Subcutaneous abdominal adipose tissue (tissue), 5 donors: ENCODE results near the gene PGM2L1.
A peak's percentile ranks its signal among the peaks of the same experiment; 100 is the strongest.

Experiments
- H3K27ac ChIP-seq: one replicate; pipeline ENCODE4 v1.7.0; 2013; ENCODE audit warnings: low read depth, mild to moderate bottlenecking, inconsistent platforms, low read length, moderate library complexity
- H3K27me3 ChIP-seq, 5 donors: one replicate each; pipeline ENCODE4 v1.7.0; 2013; ENCODE audit warnings: low read length in 5 of 5, inconsistent platforms in 1 of 5; ENCODE audit not compliant: control insufficient read depth in 5 of 5, insufficient read depth in 4 of 5
- H3K36me3 ChIP-seq, 5 donors: one replicate each; pipeline ENCODE4 v1.7.0; 2013; ENCODE audit warnings: low read length in 5 of 5; ENCODE audit not compliant: control insufficient read depth in 5 of 5, insufficient read depth in 5 of 5
- H3K4me1 ChIP-seq, 5 donors: one replicate each; pipeline ENCODE4 v1.7.0; 2013; ENCODE audit warnings: low read length in 5 of 5, mild to moderate bottlenecking in 3 of 5, moderate library complexity in 1 of 5; ENCODE audit not compliant: control insufficient read depth in 5 of 5, insufficient read depth in 5 of 5
- H3K4me3 ChIP-seq, 5 donors: one replicate each; pipeline ENCODE4 v1.7.0; 2013; ENCODE audit warnings: low read length in 5 of 5, low read depth in 1 of 5
- H3K9ac ChIP-seq, 5 donors: one replicate each; pipeline ENCODE4 v1.7.0; 2013; ENCODE audit warnings: low read length in 5 of 5, mild to moderate bottlenecking in 4 of 5, moderate library complexity in 3 of 5
- H3K9me3 ChIP-seq, 5 donors: one replicate each; pipeline ENCODE4 v1.7.0; 2013; ENCODE audit warnings: low read length in 5 of 5; ENCODE audit not compliant: control insufficient read depth in 5 of 5
- donor health status: healthy.
- donor health status: healthy.
- donor health status: healthy.
- donor health status: healthy.
- donor health status: healthy.

The PGM2L1 gene

DNA sequence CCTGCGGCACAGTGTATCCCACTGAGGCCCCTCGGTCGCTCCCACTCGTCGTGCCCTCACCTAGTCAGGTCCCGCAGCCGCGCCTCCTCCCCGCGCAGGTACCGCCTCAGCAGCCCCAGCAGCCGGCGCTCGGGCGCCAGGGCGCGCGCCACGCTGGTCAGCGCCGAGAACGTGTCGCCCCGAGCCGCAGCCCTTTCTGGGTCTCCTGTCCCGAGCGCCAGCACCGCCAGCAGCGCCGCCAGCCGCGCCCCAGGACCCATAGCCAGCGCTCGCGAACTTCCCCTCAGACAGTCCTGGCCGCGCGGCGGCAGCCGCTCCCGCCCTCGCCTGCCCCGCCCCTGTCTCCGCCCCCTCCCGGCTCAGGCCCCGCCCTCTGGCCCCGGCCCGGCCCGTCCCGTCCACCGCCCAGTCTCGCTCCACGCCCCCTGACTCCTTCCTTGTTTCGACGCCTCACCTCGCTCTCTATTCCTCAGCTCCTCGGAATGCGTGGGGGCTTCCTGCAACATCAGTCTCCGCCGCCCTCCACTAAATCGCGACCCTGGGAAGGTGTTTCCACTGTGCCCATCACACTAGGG lies 86.8 kb downstream of the PGM2L1 start, which contains the start of gene P4HA3:
TSS of gene P4HA3 (minus strand) at position 289 of the 575 bp plus-strand sequence. CDS start at position 260, 29 bp downstream.
- H3K4me1 ChIP-seq, result peaks cover 0 to 13% (median 6%) of the 10 kb centered on the region in 5 donors
- peak within 1 kb of the TSS in 3 of 5 donors; percentile 41 to 71 (median 54) for H3K9ac ChIP-seq
- H3K27ac ChIP-seq, result no peak within 1 kb of the TSS
- H3K4me3 ChIP-seq, result peak within 1 kb of the TSS; percentile 55 to 71 (median 65)
- H3K36me3 ChIP-seq, result no peaks in the 10 kb centered on the region
- H3K27me3 ChIP-seq, result peaks cover 0 to 6% (median 0%) of the 10 kb centered on the region in 5 donors
- peaks cover 0 to 8% (median 5%) of the 10 kb centered on the region in 5 donors for H3K9me3 ChIP-seq

DNA sequence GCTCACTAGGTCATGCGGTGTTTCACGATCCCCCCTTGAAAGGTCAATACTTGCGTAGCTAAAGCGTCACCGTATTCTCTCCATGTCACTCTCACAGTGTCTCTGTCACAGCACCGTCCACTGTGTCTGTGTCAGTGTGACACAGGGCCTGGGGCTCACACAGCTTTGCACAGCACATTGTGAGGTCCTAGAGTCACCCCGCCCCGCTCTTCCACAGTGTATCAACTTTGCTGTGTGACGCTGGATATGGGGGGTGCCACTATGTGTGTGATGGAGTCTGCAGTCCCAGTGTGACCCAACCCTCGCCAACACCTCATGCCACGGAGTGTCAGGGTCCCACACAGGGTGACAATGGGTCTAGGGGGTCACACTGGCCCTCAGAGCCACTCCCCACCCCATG lies 87.4 kb downstream of the PGM2L1 start:
- Histone ChIP-seq H3K27ac (no peak overlapping the region), H3K36me3 (no peaks in the 10 kb centered on the region), H3K9ac (peak overlapping the region in 3 of 5 donors; percentile 41 to 71 (median 54)), H3K27me3 (peaks cover 0 to 6% (median 0%) of the 10 kb centered on the region in 5 donors), H3K4me1 (peaks cover 0 to 13% (median 6%) of the 10 kb centered on the region in 5 donors), H3K4me3 (peak overlapping the region in 4 of 5 donors; percentile 55 to 71 (median 68)), H3K9me3 (peaks cover 0 to 7% (median 5%) of the 10 kb centered on the region in 5 donors)

DNA sequence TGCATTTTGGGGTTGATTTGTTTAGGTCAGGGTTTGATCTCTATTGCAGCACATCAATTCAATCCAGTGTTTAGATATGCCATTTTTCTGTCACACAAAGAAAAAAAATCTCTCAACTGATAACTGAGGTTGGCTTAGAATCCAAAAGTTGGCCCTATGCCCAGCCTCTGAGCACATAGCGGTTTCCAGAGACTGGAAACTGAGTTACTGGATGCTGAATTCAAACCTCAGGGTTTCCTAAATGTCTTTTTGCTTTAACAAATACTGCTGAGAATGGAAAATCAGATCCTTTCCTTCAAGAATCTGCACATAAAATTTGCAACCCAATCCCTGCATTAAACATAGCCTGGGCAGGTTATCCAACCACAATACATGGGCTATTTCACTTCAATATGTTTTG lies 90.8 kb downstream of the PGM2L1 start:
- H3K4me3 ChIP-seq, result no peak overlapping the region
- H3K36me3 ChIP-seq, result no peaks in the 10 kb centered on the region
- H3K27ac ChIP-seq, result no peak overlapping the region
- H3K9me3 ChIP-seq, result no peaks in the 10 kb centered on the region
- peaks cover 0 to 6% (median 0%) of the 10 kb centered on the region in 5 donors for H3K27me3 ChIP-seq
- H3K4me1 ChIP-seq, result peaks cover 0 to 13% (median 6%) of the 10 kb centered on the region in 5 donors
- H3K9ac ChIP-seq, result no peak overlapping the region

DNA sequence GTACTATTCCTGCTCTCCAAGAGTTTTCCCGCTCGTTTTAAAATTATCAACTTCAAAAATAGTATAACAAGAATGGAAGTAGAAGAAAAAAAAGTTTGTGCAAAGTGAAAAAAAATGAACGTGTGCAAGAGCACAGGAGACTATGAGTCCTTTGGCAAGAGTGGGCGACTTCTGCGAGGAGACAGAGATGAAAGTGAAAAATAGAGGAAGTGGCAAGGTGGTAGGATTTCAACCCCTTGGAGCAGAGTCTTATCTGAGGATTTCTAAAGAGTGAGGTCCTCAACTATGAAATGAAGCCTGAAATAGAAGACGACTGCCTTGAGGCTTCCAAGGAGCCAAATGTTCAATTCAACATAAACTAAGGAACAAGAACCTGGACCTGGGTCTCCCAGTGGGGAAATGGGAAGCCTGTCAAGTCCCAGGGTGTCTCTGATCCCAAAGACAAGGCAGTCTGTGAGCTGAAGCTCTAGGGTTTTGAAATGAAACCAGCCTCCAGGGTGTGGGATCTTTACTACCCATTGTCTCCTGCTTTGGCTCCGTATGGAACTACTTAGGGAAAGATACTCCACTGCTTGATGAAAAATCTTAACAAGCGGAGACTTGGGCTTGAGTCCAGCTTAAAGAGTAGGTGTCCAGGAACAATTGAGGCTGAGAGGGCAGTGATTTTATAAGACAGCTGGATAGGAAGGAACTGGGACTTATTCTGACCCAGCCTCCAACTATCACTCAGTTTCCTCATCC lies 91.6 kb downstream of the PGM2L1 start:
- no peak overlapping the region for H3K27ac ChIP-seq
- no peak overlapping the region for H3K4me3 ChIP-seq
- no peaks in the 10 kb centered on the region for H3K9me3 ChIP-seq
- H3K9ac ChIP-seq, result no peak overlapping the region
- H3K4me1 ChIP-seq, result peaks cover 0 to 10% (median 6%) of the 10 kb centered on the region in 5 donors
- peaks cover 0 to 6% (median 0%) of the 10 kb centered on the region in 5 donors for H3K27me3 ChIP-seq
- H3K36me3 ChIP-seq, result no peaks in the 10 kb centered on the region

DNA sequence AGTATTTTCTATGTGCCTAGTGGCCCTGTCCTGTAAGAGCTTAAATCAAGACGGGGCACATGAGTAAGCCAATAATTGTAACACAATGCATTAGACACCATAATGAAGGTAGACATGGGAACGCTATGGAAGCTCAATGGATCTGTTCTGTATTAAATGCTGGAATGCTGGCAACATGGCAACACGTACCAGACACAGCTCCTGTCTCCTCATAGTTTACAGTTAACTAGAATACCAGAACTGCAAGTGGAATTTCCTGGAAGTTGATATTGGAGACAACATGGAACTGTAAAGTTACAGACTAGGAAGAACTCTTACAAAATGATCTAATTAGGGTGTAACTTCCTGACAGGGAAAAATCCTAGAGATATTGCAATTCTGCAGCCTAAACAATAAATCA lies 99.2 kb downstream of the PGM2L1 start:
- H3K9ac ChIP-seq, result no peak overlapping the region
- no peaks in the 10 kb centered on the region for H3K27me3 ChIP-seq

DNA sequence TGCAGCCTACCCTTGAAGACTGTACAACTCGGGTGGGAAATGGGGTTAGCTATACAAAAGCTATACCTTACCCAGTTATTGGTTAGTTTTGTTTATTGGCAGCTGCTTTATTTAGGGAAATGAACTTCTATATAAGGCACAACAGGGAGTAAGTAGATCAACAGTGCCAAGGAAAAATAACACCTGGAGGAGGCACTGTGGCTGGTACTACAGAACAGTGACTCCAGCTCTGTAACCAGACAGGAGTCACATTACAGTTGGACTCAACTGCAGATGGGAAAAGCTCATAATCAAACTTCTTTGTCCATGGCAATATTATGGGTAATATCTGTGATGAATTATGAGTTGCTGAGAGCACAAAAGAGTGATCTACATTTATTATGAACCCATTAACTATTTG lies 100.7 kb downstream of the PGM2L1 start:
- H3K36me3 ChIP-seq, result no peaks in the 10 kb centered on the region
- H3K4me1 ChIP-seq, result no peaks in the 10 kb centered on the region
- H3K27ac ChIP-seq, result no peak overlapping the region
- no peaks in the 10 kb centered on the region for H3K27me3 ChIP-seq
- no peaks in the 10 kb centered on the region for H3K9me3 ChIP-seq
- H3K9ac ChIP-seq, result no peak overlapping the region
- no peak overlapping the region for H3K4me3 ChIP-seq

More for the DNA sequence above, 99.2 kb downstream of the PGM2L1 start:
- no peaks in the 10 kb centered on the region for H3K4me1 ChIP-seq
- no peak overlapping the region for H3K4me3 ChIP-seq
- no peaks in the 10 kb centered on the region for H3K36me3 ChIP-seq
- H3K9me3 ChIP-seq, result no peaks in the 10 kb centered on the region
- no peak overlapping the region for H3K27ac ChIP-seq

DNA sequence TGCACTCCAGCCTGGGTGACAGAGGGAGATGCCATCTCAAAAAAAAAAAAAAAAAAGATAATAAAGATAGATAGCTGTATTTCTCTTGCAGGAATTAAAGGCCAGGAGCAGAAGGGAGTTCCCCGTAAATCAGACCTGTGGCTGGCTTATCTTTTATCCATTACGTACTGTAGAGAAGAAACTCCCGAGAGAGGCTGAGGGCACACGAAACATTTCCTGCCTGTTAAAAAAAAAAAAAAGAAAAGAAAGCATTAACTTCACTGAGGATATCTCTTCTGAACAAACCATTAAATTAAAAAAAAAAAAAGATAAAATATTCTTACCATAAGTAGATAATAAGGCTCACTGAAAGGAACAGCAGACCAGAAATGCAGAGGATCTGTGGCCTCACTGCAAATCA lies 109.3 kb downstream of the PGM2L1 start:
- Histone ChIP-seq H3K9ac (no peak overlapping the region), H3K9me3 (no peaks in the 10 kb centered on the region), H3K27me3 (no peaks in the 10 kb centered on the region), H3K4me1 (peaks cover 0 to 15% (median 7%) of the 10 kb centered on the region in 5 donors), H3K36me3 (no peaks in the 10 kb centered on the region), H3K4me3 (no peak overlapping the region), H3K27ac (no peak overlapping the region)

DNA sequence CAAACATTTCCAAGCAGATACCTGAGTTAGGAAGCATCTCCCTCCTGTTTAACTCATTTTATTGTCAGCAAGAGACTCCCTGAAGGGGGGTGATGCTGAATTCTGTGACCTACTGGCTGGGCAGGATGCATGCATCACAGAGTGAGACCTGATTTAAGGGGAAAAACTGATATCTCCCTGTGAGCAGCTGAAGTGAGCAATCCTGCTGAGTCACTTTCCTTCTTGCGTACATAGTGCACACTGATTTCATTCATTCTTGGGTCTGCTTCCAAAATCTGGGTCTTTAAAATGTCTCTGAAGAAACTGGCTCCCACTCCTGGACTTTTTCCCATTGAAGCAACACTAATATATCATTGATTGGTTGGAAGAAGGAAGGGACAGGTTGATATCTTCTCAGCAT lies 110.1 kb downstream of the PGM2L1 start:
- Histone ChIP-seq H3K9ac (no peak overlapping the region), H3K27me3 (no peaks in the 10 kb centered on the region), H3K27ac (no peak overlapping the region), H3K9me3 (no peaks in the 10 kb centered on the region), H3K36me3 (no peaks in the 10 kb centered on the region), H3K4me1 (peaks cover 0 to 15% (median 7%) of the 10 kb centered on the region in 5 donors), H3K4me3 (no peak overlapping the region)

DNA sequence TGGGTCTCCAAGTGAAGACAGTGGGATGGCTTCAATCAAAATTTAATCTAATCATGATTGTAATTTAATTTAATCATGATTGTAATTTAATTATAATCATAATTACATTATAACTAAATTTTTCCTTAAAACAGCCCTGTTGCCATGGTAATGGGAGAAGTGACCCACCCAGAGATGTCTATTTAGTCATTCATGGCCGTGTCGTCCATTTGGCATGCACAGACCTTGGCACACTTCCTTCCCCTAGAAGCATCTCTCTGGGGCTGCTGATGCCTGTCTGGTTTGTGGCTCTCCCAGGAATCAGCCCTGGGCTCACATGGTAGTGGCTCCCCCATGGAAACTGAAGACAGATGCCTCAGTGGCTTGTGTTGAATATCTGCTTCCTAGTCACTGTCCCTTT lies 113.8 kb downstream of the PGM2L1 start:
- H3K4me3 ChIP-seq, result no peak overlapping the region
- no peaks in the 10 kb centered on the region for H3K36me3 ChIP-seq
- H3K9me3 ChIP-seq, result no peaks in the 10 kb centered on the region
- peaks cover 0 to 15% (median 7%) of the 10 kb centered on the region in 5 donors for H3K4me1 ChIP-seq
- H3K9ac ChIP-seq, result no peak overlapping the region
- no peak overlapping the region for H3K27ac ChIP-seq
- H3K27me3 ChIP-seq, result no peaks in the 10 kb centered on the region

DNA sequence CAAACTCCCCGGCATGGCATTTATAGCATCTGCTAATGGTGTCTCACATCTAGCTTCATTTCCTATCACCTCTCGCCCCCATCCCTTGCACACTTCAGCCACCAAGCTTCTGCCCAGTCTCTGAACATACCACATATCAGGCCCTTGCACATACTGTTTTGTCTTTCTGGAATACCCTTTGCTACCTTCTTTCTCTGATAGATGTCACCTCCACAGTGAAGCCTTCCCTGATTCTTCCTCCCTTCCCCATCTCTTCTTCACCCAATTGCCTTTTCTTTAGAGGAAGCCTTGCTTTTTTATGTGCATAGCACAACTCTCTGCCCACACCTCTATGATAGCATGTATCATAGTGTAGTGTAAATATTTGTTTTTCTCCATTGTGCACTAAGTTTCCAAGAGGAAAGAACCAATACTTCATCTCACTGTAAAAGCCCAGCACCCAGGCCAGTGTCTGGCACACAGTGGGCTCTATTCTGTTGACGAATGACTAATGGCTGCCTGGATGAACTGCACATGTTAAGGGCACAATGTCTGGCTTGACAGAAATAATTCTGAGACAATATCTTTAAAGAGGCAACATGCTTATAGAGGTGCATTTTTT lies 114.6 kb downstream of the PGM2L1 start:
- Histone ChIP-seq H3K9me3 (no peaks in the 10 kb centered on the region), H3K4me1 (peaks cover 0 to 15% (median 7%) of the 10 kb centered on the region in 5 donors), H3K4me3 (no peak overlapping the region), H3K9ac (no peak overlapping the region), H3K27ac (no peak overlapping the region), H3K27me3 (no peaks in the 10 kb centered on the region), H3K36me3 (no peaks in the 10 kb centered on the region)
